Neutrophil (primary cell): ENCODE data around the gene ATP2B1.
A peak's percentile ranks its signal among the peaks of the same experiment; 100 is the strongest.

Experiments
- H3K27ac ChIP-seq: fragments of 200-600 bp; sonication (generic); 2 replicates; pipeline ENCODE4 v1.5.1; 2016; ENCODE audit warnings: mild to moderate bottlenecking, moderate library complexity
- H3K27me3 ChIP-seq: fragments of 200-600 bp; sonication (generic); 2 replicates; pipeline ENCODE4 v1.6.0; 2016; ENCODE audit warnings: mild to moderate bottlenecking
- H3K36me3 ChIP-seq: fragments of 200-600 bp; sonication (generic); 2 replicates; pipeline ENCODE4 v1.5.1; 2017
- H3K4me1 ChIP-seq, 2 experiments: fragments of 200-600 bp in 1 of 2; sonication (generic) in 1 of 2; 1 replicate in 1 of 2; 2 replicates in 1 of 2; pipeline versions ENCODE4 v1.5.1 to v1.6.1; 2013 to 2016; ENCODE audit warnings: low read depth in 1 of 2, low read length in 1 of 2, mild to moderate bottlenecking in 1 of 2, moderate library complexity in 1 of 2; ENCODE audit not compliant: control insufficient read depth in 1 of 2, insufficient read depth in 1 of 2
- H3K4me3 ChIP-seq, 2 experiments: fragments of 200-600 bp in 1 of 2; sonication (generic) in 1 of 2; 1 replicate in 1 of 2; 2 replicates in 1 of 2; pipeline ENCODE4 v1.5.1; 2013 to 2016; ENCODE audit warnings: low read depth in 1 of 2, low read length in 1 of 2, mild to moderate bottlenecking in 1 of 2, moderate library complexity in 1 of 2
- H3K9me3 ChIP-seq: fragments of 200-600 bp; sonication (generic); 2 replicates; pipeline ENCODE4 v1.5.1; 2016
- TF ChIP-seq, protein P1 (sequence below): fragments of 200-600 bp; sonication (generic); IDR thresholded peaks from 2 replicates; pipeline ENCODE4 v1.5.1; 2016; ENCODE audit warnings: antibody characterized with exemption

The ATP2B1 gene

DNA sequence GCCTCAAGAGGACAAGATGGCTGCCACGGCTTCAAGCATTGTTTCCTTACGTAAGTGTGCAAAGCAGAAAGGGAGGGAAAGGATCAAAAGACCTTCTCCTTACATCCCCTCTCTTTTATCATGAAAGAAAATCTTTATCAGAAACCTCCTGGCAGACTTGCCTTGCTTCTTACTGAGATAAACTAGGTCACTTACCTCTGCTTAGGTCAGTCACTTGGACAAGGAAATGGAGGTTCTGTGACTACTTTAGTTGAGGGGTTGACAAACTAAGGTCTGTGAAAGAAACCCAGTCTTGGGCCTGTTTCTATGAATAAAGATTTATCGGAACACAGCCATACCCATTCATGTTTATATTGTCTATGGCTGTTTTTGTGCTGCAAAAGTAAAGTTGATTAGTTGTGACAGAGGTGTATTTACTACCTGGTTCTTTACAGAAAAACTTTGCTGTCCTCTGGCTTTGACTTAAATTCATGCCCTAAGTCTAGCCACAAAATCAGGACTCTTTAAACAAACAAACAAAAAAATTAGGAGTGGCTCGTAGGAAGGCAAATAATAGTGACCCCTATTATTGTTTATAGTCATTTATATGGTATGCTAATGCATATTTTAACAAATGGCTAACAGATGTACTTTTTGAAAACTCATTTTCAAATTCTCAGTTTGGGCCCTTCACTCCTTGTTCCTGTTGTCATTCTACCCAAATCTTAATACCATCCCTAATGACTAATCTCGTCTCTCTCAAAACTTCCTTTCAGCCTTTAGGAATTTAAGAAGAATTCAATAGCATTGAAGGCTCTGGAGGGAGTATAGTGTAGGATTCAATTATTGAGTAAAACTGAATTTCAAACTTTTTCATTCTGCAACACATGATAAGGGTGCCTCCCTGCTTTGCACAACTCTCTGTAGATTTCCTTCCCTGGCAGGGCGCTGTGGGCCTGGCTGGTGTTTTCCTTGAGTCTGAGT is 42.0 kb upstream of the ATP2B1 start:
- Histone ChIP-seq H3K9me3 (no peaks in the 10 kb centered on the region), H3K27ac (peak overlapping the region; percentile 19), H3K4me3 (no peak overlapping the region), H3K4me1 (peaks cover 9 to 14% of the 10 kb centered on the region in 2 experiments), H3K36me3 (no peaks in the 10 kb centered on the region), H3K27me3 (no peaks in the 10 kb centered on the region)
- TF ChIP-seq, protein P1, sequence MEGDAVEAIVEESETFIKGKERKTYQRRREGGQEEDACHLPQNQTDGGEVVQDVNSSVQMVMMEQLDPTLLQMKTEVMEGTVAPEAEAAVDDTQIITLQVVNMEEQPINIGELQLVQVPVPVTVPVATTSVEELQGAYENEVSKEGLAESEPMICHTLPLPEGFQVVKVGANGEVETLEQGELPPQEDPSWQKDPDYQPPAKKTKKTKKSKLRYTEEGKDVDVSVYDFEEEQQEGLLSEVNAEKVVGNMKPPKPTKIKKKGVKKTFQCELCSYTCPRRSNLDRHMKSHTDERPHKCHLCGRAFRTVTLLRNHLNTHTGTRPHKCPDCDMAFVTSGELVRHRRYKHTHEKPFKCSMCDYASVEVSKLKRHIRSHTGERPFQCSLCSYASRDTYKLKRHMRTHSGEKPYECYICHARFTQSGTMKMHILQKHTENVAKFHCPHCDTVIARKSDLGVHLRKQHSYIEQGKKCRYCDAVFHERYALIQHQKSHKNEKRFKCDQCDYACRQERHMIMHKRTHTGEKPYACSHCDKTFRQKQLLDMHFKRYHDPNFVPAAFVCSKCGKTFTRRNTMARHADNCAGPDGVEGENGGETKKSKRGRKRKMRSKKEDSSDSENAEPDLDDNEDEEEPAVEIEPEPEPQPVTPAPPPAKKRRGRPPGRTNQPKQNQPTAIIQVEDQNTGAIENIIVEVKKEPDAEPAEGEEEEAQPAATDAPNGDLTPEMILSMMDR, result no peak

DNA sequence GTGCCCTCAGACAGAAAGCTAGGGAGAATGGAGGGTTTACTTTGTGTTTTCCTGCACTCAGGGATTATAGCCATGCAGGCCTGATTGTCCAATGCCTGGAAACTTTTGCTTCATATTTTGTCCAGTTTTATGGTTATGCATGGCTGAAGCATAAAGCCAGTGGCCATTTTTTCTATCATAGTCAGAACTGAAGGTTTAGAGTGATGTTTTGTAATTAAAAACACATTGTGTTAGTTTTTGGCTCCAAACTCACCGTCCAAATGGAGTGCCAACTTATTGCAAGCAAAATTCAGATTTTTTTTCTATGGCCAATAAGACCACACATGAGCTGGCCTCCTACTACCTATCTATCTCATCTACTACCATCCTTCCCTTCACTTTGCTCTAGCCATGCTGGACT is 40.2 kb upstream of the ATP2B1 start:
- TF ChIP-seq, protein P1, result no peak
- Histone ChIP-seq H3K27ac (no peak overlapping the region), H3K36me3 (no peaks in the 10 kb centered on the region), H3K27me3 (no peaks in the 10 kb centered on the region), H3K9me3 (no peaks in the 10 kb centered on the region), H3K4me1 (peaks cover 6 to 9% of the 10 kb centered on the region in 2 experiments), H3K4me3 (no peak overlapping the region)

DNA sequence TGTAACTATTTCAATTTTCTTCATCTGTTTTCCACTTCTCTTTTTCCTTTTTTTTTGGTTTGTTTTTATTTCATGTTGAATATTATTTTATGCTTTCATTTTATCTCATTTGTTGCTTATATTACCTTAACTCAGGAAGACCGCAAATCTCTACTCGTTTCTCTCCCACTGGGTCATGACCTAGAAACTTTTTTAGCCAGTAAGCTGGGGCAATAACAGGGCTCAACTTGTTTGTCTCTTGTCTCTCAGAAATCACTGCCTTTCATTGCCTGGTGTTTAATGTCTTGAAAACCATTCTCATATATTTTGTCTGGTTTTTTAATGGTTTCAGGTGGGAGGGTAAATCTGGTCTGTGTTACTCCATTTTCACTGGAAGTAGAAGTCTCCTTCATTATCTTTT is 36.6 kb upstream of the ATP2B1 start:
- Histone ChIP-seq H3K4me1 (no peaks in the 10 kb centered on the region), H3K27me3 (no peaks in the 10 kb centered on the region), H3K36me3 (no peaks in the 10 kb centered on the region), H3K4me3 (no peak overlapping the region), H3K27ac (no peak overlapping the region), H3K9me3 (no peaks in the 10 kb centered on the region)
- TF ChIP-seq, protein P1, result no peak

DNA sequence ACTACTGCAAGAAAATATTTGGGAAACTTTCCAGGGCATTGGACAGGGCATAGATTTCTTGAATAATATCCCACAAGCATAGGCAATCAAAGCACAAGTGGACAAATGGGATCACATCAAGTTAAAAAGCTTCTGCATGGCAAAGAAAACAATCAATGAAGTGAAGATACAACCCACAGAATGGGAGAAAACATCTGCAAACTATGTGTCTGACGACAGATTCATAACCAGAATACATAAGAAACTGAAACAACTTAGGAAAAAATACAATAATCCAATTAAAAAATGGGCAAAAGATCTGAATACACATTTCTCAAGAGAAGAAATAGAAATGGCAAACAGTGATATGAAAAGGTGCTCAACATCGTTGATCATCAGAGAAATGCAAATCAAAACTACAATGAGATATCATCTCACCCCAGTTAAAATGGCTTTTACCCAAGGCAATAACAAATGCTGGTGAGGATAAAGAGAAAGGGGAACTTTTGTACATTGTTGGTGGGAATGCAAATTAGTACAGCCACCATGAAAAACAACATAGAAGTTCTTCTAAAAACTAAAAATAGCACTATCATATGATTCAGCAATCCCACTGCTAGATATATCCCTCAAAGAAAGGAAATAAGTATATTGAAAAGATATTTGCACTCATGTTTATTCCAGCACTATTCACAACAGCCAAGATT is 33.8 kb upstream of the ATP2B1 start:
- H3K36me3 ChIP-seq, result no peaks in the 10 kb centered on the region
- H3K9me3 ChIP-seq, result no peaks in the 10 kb centered on the region
- H3K27me3 ChIP-seq, result no peaks in the 10 kb centered on the region
- no peak overlapping the region for H3K4me3 ChIP-seq
- no peak overlapping the region for H3K27ac ChIP-seq
- no peaks in the 10 kb centered on the region for H3K4me1 ChIP-seq
- TF ChIP-seq, protein P1, result no peak

GRCh38 chr12:89740943-89741342 is 32.3 kb upstream of the ATP2B1 start:
- Histone ChIP-seq H3K4me1 (no peaks in the 10 kb centered on the region), H3K9me3 (no peaks in the 10 kb centered on the region), H3K4me3 (no peak overlapping the region), H3K27me3 (no peaks in the 10 kb centered on the region), H3K36me3 (no peaks in the 10 kb centered on the region), H3K27ac (no peak overlapping the region)
- TF ChIP-seq, protein P1, result no peak
